GM19023 (cell line): ENCODE measurements around the gene RPRD2.
"Not testable (repeated sequence)": the region's sequence is repeated elsewhere in the genome, so short reads cannot be mapped to it uniquely, and the experiment has no call there.

ENCODE experiments used
- ATAC-seq: cut with Tn5 transposase; IDR thresholded peaks from one replicate; pipeline ENCODE4 v1.9.1; 2021; ENCODE audit warnings: mild to moderate bottlenecking, moderate library complexity; ENCODE audit not compliant: unreplicated experiment

The RPRD2 gene

DNA sequence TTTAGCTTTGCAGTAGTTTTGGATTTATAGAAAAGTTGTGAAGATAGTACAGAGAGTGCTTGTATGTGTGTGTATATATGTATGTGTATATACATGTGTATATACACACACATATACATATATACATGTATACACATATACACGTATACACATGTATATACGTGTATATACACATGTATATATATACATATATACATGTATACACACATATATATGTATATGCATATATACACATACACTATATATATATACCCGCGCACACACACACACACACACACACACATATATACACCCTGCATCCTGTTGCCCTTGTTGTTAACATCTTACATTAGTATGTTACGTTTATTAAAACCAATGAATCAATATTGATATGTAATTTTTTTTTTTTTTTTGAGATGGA is 24.3 kb downstream of the RPRD2 start:
- ATAC-seq: no peak

DNA sequence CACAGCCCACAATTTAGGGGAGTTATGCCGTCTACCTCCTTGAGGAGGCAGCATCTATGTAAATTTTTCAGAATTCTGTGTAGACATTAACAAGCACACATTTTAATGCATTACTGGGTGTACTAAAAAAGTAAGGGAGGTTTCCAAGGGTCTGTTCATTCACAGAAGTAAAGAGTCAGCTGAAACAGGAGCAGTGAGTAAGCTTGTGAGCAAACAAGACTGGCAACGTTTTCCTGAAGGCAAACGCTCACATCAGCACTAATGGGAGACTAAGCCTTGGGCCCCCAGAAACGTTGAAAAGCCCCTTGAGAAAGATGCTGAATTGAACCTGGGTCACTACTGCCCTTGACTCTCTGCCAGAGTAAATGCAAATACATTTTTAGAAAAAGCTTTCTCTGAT is 25.7 kb downstream of the RPRD2 start:
- no peak for ATAC-seq

DNA sequence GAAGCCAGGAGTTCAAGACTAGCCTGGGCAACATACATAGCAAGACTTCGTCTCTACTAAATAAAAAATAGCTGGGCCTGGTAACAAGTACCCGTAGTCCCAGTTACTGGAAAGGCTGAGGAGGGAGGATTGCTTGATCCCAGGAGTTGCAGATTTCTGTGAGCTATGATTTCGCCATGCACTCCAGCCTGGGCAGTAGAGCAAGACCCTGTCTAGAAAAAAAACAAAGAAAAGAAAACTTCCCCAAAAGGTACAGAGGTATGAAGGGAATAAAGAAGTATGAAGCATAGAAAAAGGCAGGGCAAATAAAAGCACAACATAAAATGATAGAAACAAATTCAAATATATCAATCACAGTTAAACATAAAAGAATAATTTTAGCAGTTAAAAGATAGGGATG is 28.7 kb downstream of the RPRD2 start:
- ATAC-seq: no peak

DNA sequence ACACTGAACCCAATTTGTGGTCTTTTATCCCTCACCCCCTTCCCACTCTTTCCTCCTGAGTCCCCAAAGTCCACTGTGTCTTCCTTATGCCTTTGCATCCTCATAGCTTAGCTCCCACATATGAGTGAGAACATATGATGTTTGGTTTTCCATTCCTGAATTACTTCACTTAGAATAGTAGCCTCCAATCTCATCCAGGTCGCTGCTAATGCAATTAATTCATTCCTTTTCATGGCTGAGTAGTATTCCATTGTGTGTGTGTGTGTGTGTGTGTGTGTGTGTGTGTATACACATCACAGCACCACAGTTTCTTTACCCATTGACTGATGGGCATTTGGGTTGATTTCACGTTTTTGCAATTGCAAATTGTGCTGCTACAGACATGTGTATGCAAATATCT is 31.2 kb downstream of the RPRD2 start:
- not testable (repeated sequence) for ATAC-seq

DNA sequence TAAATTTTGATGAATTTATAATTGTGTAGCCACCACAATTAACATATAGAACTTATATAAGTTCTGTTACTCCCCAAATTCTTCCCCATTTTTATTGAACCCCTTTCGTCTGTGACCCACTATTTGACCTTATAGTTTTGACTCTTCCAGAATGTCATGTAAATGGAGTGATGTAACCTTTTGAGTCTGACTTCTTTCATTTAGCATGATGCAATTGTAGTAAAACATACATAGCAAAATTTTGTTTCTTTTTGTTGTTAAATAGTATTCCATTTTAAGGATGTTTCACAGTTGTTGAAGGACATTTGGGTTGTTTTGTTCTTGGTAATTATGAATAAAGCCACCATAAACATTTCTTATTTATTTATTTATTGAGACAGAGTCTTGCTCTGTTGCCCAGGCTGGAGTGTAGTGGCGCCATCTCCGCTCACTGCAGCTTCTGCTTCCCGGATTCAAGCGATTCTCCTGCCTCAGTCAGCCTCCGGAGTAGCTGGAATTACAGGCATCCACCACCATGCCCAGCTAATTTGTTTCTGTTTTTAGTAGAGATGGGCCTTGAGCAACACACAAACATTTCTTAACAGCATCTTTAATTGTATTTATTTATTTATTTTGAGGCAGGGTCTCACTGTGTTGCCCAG is 33.6 kb downstream of the RPRD2 start:
- ATAC-seq: no peak

DNA sequence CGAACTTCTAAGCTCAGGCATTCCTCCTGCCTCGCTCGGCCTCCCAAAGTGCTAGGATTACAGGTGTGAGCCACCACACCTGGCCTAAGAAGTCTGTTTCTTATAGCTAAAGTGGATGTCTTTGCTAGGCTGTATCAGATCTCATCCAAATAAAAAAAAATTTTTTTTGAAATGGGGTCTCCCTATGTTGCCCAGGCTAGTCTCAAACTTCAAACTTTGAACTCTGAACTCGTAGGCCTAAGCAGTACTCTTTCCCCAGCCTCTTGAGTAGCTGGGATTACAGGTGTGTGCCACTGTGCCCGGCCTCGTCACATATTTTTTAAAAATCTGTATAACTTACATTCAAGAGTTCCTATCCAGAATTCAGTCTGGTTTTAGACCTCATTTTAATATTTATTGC is 40.5 kb downstream of the RPRD2 start:
- no peak for ATAC-seq

DNA sequence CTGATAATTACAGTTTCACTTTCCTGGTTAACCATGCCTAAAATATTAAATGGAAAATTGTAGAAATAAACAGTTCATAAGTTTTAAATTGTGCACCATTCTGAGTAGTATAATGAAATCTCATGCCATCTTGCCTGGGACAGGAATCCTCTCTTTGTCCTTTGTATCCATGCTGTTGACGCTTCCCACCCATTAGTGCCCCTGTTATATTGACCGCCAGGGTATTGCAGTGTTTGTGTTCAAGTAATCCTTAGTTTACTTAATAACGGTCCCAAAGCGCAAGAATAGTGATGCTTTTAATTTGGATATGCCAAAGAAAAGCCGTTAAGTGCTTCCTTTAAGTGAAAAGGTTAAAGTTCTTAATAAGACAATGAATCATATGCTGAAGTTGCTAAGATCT is 41.7 kb downstream of the RPRD2 start:
- ATAC-seq: no peak

DNA sequence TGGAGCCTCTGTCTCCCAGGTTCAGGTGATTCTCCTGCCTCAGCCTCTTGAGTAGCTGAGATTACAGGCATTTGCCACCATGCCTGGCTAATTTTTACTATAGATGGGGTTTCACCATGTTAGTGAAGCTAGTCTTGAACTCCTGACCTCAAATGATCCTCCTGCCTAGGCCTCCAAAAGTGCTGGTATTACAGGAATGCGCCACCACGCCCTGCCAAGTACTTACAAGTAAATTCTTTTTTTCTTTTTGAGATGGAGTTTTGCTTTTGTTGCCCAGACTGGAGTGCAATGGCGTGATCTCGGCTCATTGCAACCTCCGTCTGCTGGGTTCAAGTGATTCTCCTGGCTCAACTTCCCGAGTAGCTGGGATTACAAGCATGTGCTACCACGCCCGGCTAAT is 42.5 kb downstream of the RPRD2 start:
- ATAC-seq: no peak

DNA sequence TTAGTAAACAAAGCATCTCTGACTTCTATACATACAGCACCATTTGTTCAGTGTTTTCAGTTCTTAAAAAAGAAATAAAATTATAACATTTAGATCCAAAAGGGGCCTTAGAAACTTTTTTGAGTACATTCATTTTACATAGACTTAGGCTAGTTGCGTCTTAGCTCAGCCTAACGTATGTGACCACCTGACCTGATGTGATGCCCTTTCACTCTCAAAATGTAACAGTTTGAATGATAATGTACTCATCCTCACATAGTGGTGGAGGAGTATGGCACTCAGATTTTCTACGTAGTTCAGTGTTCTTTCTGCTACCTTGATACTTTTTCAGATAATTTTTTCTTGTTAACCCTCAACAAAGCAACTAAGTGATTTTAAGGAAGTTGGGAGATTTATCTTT is 43.4 kb downstream of the RPRD2 start:
- no peak for ATAC-seq

DNA sequence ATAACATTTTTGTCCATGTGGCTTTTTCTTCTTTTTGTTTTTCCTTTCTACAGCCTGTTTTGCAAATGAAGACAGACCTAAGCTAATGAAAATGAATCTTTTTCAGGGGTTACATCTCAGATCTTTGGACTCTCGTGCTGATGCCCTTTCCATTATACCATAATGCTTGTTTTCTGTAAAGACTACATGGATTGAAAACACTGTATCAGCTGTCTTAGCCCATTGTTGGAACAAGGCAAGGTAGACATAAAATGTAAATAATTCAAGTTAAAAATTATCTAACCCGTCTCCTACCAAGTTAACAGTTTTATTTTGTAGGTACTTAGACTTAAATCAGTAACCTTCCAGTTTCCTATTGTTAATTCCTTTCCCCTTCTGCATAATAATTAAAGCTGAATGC is 44.9 kb downstream of the RPRD2 start:
- ATAC-seq: no peak

DNA sequence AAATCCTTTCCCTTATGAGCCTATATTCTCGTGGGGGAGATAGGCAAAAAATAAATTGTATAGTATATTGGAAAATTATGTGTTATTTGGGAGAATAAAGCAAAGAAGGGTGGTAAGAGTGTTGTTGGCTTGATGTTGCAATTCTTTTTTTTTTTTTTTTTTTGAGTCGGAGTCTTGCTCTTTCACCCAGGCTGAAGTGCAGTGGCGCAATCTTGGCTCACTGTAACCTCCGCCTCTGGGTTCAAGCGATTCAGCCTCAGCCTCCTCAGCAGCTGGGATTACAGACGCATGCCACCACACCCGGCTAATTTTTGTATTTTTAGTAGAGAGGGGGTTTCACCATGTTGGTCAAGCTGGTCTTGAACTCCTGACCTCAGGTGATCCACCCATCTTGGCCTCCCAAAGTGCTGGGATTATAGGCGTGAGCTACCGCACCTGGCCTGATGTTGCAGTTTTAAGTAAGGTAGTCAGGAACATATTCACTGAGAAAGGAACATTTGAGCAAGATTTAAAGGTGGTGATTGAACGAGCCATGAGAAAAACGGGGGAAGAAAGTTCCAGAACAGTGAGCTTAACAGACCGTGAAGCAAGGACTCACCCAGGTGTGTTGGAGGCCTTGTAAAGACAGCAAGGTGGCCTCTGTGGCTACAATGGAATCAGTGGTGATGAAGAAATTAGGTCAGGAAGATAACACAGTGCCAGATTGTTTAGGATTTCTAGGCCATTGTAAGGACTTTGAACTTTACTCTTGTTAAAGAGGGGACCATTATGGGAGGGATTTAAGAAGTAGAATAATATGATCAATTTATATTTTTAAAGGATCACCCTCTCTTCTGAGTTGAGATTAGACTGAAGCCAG is 45.8 kb downstream of the RPRD2 start:
- ATAC-seq: no peak

DNA sequence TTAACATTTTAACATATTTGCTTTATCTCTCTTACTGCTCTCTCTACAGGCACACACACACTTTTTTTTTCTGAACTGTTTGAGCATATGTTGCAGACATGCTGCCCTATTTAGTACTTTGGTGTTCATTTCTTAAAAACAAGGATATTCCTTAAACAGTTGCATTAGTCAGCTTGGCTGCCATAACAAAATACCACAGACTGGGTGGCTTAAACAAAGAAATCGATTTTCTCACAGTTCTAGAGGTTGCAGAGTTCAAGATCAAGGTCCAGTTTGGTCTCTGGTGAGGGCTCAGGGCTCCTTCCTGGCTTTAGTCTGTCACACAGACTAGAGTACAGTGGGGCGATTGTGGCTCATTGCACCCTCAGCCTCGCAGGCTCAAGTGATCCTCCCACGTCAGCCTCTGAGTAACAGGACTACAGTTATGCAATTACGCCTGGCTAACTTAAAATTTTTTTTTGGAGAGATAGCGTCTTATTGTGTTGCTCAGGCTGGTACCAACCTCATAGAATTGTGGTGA is 46.7 kb downstream of the RPRD2 start:
- no peak for ATAC-seq

DNA sequence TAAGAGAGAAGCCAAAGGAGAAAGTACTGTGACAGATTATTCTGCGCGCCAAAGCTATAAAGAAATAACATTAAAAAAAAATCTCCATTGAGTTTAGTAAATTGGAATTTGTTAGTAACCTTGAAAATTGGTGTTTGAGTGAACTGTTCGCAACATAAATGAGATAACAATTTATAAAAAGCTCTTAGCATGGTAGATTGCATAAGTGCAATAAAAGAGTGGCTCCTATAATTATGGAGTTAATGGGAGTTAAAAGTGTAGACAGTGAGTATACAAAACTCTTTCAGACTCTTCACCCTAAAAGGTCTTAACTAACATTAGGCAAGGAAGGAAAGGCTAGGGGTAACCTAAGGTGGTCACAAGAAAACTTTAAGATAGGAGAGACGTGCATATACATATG is 50.6 kb downstream of the RPRD2 start:
- ATAC-seq: no peak

DNA sequence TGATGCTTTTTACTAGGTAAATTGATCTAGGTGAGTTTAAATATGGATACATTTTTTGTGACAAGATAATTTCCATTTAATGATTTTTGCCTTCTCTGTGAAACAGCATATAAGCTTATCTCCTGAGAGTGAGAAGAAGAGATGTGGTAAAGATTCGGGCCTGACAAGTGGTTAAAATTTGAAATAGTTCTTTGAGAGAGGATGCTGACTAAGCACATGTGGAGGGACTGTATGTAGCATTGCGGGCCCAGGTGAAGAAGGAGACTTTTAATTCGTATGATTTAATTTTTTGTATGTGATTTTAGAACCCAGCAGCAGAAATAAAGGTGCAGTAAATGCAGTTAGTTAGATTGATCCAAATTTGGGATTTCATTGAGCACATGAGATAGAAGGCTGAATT is 51.9 kb downstream of the RPRD2 start:
- no peak for ATAC-seq

DNA sequence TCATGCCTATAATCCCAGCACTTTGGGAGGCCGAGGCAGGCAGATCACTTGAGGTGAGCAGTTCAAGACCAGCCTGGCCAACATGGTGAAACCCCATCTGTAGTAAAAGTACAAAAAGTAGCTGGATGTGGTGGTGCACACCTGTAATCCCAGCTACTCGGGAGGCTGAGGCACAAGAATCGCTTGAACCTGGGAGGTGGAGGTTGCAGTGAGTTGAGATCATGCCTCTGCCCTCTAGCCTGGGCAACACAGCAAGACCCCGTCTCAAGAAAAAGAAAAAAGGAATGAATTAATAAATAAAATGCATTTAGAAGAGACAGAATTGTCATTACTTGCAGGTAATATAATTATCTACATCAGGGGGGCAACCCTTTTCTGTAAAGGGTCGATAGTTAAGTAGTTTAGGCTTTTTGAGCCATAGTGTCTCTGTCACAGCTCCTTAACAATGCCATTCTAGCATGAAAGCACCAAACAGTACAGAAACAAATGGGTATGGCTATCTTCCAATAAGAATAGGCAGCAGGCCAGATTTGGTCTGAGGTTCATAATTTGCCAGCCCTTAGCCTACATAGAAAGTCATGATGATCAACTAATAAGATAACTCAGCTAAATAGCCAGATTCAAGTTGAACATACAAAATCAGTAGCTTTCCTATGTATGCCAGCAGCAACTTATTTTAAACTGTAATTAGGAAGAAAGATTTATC is 56.8 kb downstream of the RPRD2 start:
- ATAC-seq: no peak

DNA sequence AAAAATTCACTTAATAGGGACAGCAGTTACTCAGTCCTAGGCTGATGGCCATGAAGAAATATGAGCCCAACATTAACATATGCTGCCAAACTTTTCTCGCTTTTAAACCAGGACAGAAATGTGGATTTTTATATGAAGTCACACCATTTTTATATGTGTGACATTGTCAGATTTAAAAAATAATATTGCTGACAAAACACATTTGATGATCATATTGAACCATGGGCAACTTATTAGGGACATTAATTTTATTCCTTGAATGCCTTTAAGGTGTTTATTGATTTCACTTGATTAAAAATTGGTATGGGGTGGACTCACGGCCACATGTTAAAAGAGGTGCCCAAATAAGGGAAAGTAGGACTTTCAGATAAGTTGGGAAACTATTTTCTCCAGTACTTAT is 58.6 kb downstream of the RPRD2 start:
- ATAC-seq: no peak

DNA sequence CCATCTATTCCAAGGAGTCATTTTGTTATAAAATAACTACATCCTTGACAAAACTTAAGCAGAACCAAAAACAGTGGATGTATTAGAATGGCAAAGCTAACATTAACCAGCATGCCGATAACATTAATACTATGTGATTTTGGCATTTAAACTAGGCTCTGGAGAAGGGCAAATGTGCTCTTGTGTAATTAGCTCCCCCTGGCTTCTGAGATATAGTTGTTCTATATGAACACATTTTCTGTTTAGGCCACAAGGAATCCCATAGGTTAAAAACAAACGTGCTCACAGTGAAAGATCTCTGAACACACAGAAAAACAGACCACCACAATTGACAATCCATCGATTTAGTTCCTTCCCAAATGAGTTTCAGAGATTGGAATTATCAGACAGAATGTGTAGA is 65.9 kb downstream of the RPRD2 start:
- no peak for ATAC-seq

DNA sequence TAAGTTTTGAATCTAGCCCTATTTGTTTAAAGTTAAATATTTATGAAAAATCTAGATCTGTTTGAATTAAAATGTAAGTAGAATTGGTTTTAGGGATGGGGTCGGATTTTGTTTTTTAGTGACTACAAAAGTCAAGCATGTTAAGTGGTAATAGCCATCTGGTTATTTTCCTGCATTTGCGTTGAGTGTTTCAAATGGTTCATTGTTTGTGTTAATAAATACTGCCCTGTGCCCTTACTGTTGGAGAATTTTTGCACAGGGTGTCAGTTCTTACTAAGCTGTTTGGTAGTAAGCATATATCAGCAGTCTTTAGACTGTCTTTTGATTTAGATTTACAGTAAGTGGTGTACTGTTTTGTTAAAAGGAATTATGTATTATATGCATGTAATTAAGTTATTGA is 77.2 kb downstream of the RPRD2 start:
- no peak for ATAC-seq

DNA sequence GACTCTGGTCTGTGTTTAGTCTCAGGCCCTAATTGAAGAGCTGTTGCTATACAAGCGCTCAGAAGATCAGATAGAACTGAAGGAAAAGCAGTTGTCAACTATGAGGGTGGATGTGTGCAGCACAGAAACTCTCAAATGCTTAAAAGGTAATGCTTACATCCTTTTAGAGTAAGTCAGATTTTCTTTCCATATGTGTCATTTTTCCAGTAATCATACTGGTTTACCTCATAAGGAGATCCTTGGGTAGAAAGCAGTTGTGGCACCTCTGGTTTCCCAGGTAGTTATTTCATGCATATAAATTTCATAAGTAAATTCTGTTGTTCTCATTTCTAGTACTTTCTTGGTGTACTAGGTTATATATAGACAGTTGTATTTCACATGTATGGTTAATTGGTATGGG is 80.3 kb downstream of the RPRD2 start:
- ATAC-seq: no peak

DNA sequence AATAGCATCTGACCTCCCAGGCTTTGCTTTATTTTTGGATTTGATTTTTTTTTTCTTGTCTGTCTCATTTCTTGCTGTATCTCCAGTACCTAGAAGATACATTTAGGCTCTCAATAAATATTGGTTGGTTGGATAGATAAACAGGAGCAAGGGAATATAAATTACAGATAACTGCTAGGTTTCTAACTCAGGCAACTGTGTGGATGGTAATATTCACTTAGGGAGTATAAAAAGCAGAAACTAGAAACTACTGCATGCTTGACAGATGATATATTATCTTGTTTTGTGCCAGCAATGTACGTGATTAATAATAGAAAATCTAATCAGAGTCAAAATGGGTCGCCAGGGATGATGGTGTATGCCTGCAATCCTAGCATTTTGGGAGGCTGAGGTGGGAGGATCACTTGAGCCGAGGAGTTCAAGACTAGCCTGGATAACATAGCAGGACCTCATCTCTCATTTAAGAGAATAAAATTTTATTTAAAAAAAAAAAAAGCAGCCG is 92.2 kb downstream of the RPRD2 start:
- no peak for ATAC-seq

DNA sequence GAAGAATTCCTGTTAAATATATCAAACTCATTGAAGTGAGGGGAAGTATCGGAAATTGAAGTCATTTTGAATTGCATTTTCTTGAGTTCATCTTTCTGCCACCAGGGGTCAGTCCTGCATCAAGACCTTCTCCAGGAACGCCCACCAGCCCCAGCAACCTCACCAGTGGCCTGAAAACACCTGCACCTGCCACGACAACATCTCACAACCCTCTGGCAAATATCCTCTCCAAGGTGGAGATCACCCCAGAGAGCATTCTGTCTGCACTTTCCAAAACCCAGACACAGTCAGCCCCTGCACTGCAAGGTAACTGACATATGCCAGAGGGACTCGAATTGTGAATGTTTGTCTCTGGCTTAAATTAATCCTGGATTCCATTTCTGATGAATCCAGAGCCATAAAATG is 100.5 kb downstream of the RPRD2 start:
- no peak for ATAC-seq

DNA sequence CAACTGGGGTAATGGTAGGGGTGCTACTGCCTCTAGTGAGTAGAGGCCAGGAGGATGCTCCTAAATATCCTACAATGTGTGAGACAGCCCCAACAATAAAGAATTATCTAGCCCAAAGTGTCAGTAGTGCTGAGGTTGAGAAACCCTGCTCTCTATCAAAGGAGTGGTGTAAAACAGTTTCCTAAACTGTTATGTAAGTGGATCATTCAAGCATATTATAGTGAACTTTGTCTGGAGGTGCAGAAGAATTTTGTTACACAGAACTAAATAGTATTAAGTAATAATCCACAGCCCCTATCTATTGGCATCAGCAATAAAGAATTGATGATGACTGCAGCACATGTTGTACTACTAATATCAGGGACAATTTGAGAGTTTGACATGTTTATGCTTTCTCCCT is 103.0 kb downstream of the RPRD2 start:
- no peak for ATAC-seq
